B cell (primary cell): Measurements from ENCODE around the gene POGLUT2. TPM values are rescaled to one million over a fixed set of nuclear protein-coding genes. Genes with fewer than 3 reads are reported as not detected.

ENCODE experiments used
- ATAC-seq: fragments of 200-7000 bp; cut with Tn5 transposase; one replicate; pipeline ENCODE4 v1.10.0; 2021; ENCODE audit warnings: low read depth, mild to moderate bottlenecking, moderate number of reproducible peaks, moderate library complexity
- CTCF ChIA-PET: fragments of 350-600 bp; sonication (Branson Sonifier 250); formaldehyde crosslinking; loops from one replicate; lab custom pipeline; 2021; ENCODE audit warnings: antibody characterized with exemption, inconsistent platforms; lab: Charles Lee
- POLR2A ChIA-PET: fragments of 350-600 bp; sonication (Branson Sonifier 250); formaldehyde crosslinking; loops from one replicate; lab custom pipeline; 2021; ENCODE audit warnings: antibody characterized with exemption; lab: Charles Lee
- DNase-seq: peaks from one replicate; pipeline ENCODE4 v3.0.0; 2013
- H2AFZ ChIP-seq: 2 replicates; pipeline ENCODE4 v1.6.1; 2012; ENCODE audit warnings: mild to moderate bottlenecking, low read depth, low read length; ENCODE audit not compliant: insufficient read depth, poor library complexity, severe bottlenecking
- H3K27ac ChIP-seq, 2 donors: 1 replicate in 1 of 2; 2 replicates in 1 of 2; pipeline ENCODE4 v1.5.1; 2012 to 2013; ENCODE audit warnings: low read length in 2 of 2, mild to moderate bottlenecking in 2 of 2, moderate library complexity in 1 of 2
- H3K27me3 ChIP-seq, 4 experiments: fragments of 200-600 bp in 1 of 4; sonication (generic) in 1 of 4; replicated peaks in 1 of 4; 1 replicate in 2 of 4; 2 replicates in 2 of 4; pipeline versions ENCODE4 v1.6.1 to v1.7.0; 2013 to 2016; ENCODE audit warnings: low read length in 3 of 4, mild to moderate bottlenecking in 2 of 4, mixed read lengths in 1 of 4, moderate library complexity in 1 of 4; ENCODE audit not compliant: insufficient read depth in 4 of 4, control insufficient read depth in 3 of 4; ENCODE audit errors: control extremely low read depth in 1 of 4
- H3K36me3 ChIP-seq, 2 experiments: replicated peaks in 1 of 2; 1 replicate in 1 of 2; 2 replicates in 1 of 2; pipeline versions ENCODE4 v1.6.1 to v1.7.1; 2013; ENCODE audit warnings: low read length in 1 of 2; ENCODE audit not compliant: insufficient read depth in 2 of 2, control insufficient read depth in 1 of 2; ENCODE audit errors: control extremely low read depth in 1 of 2, extremely low read depth in 1 of 2
- H3K4me1 ChIP-seq, 2 donors: fragments of 200-600 bp in 1 of 2; sonication (generic) in 1 of 2; 1 replicate in 1 of 2; 2 replicates in 1 of 2; pipeline versions ENCODE4 v1.5.1 to v1.6.1; 2013 to 2017; ENCODE audit warnings: low read length in 2 of 2; ENCODE audit not compliant: control insufficient read depth in 2 of 2, insufficient read depth in 2 of 2
- H3K4me2 ChIP-seq: replicated peaks from 2 replicates; pipeline ENCODE3; 2012; ENCODE audit warnings: mild to moderate bottlenecking, low read depth, low read length; ENCODE audit not compliant: poor library complexity, severe bottlenecking
- H3K4me3 ChIP-seq, 5 experiments: fragments of 200-600 bp in 1 of 5; sonication (generic) in 1 of 5; 1 replicate in 3 of 5; 2 replicates in 2 of 5; pipeline versions ENCODE4 v1.5.1 to v1.7.0; 2011 to 2016; ENCODE audit warnings: low read length in 4 of 5, mild to moderate bottlenecking in 4 of 5, low read depth in 2 of 5, control low read depth in 1 of 5, moderate library complexity in 1 of 5; ENCODE audit not compliant: insufficient read depth in 1 of 5; ENCODE audit errors: control extremely low read depth in 1 of 5, extremely low read depth in 1 of 5
- H3K79me2 ChIP-seq: fragments of 200-600 bp; sonication (generic); one replicate; pipeline ENCODE4 v1.6.0; 2016; ENCODE audit warnings: low read length; ENCODE audit not compliant: control insufficient read depth, insufficient read depth
- H3K9ac ChIP-seq: fragments of 200-600 bp; sonication (generic); 2 replicates; pipeline ENCODE4 v1.6.1; 2017; ENCODE audit warnings: mild to moderate bottlenecking, low read length, moderate library complexity
- H3K9me3 ChIP-seq, 3 donors: one replicate each; pipeline versions ENCODE4 v1.6.1 to v1.7.1; 2013; ENCODE audit warnings: low read length in 2 of 3; ENCODE audit not compliant: control insufficient read depth in 2 of 3, insufficient read depth in 1 of 3; ENCODE audit errors: control extremely low read depth in 1 of 3
- H4K20me1 ChIP-seq: 2 replicates; pipeline ENCODE4 v1.6.0; 2012; ENCODE audit warnings: mild to moderate bottlenecking, low read length; ENCODE audit not compliant: insufficient read depth, control insufficient read depth, poor library complexity, severe bottlenecking
- H3K27ac Mint-ChIP-seq: one replicate; pipeline ENCODE4 v1.8.0; 2021; ENCODE audit warnings: mixed read lengths
- H3K27me3 Mint-ChIP-seq: one replicate; pipeline ENCODE4 v1.8.0; 2021; ENCODE audit warnings: mixed read lengths
- H3K4me1 Mint-ChIP-seq: one replicate; pipeline ENCODE4 v1.8.0; 2021; ENCODE audit warnings: mixed read lengths
- H3K4me3 Mint-ChIP-seq: one replicate; pipeline ENCODE4 v1.8.0; 2021; ENCODE audit warnings: mixed read lengths
- H3K9me3 Mint-ChIP-seq: one replicate; pipeline ENCODE4 v1.8.0; 2022; ENCODE audit warnings: mixed read lengths; ENCODE audit not compliant: insufficient read depth
- EZH2 ChIP-seq: IDR thresholded peaks from 2 replicates; pipeline ENCODE4 v1.6.1; 2012; ENCODE audit warnings: borderline replicate concordance, low read depth, mild to moderate bottlenecking, moderate library complexity, low read length; ENCODE audit not compliant: insufficient read depth, poor library complexity, severe bottlenecking
- WGBS: methylation state at CpG from one replicate; pipeline ENCODE4 v1.1.5; 2013; ENCODE audit warnings: missing lambda C conversion rate; ENCODE audit not compliant: insufficient coverage; 5-methylcytosine and 5-hydroxymethylcytosine counted together
- intact Hi-C: fragments of 100-400 bp; cut with micrococcal nuclease; formaldehyde crosslinking; loops from one replicate; pipeline ENCODE4 v1.10.0; 2022
- polyA plus RNA-seq: library from polyadenylated mRNA; depleted of rRNA; stranded (reverse); fragments of >200 nt; gene quantifications from 2 replicates; pipeline ENCODE4 v1.2.3, GENCODE V29; 2012
- total RNA-seq, 2 donors: library from RNA; stranded (reverse); fragments of 120-200 nt in 1 of 2; gene quantifications; 1 replicate in 1 of 2; 2 replicates in 1 of 2; pipeline versions ENCODE4 v1.2.3 to v1.2.4, GENCODE V29; 2013 to 2022
- TF ChIP-seq, protein P1 (sequence below): fragments of 200-600 bp; IDR thresholded peaks from one replicate; pipeline ENCODE4 v1.8.0; 2022; ENCODE audit warnings: antibody characterized with exemption, mild to moderate bottlenecking

The POGLUT2 gene
- total and polyA plus RNA-seq, 2 donors (not counting 1 experiment from before 2014, with no cell fraction given), result 0.12 TPM; not detected in 1

DNA sequence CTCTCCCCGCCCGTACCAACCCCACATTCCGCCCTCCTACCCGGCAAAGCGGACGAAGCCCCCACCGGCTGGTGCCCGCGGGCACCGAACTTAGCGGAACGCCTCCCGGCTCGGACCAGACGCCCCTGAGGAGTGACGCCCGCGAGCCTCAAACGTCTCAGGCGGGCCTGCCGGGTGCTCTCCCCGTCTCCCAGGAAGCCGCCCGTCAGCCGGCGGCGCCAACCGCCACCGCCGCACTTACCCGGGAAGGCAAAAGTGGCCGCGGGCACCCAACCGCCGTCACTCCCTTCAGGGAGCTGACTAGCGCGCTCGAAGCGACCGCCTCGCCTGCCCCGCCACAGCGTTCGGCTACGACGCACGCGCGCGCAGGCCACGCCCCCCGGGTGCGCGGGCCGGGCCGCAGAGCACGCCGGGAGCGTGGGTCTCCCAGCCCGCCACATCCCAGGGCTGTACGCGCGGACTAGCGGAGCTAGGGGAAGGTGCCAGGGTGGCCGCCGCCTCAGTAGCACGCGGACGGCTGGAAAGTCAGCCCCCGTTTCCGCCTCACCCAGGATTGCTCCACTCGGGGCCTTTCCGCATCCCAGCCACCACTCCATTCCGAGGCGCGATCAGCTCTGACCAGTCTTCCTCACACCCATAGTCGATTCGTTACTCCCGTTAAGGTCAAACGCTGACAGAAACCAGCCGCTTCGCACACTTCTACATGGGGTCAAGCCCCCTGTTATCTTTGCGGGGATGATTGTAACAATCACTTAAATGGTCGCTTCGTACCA lies 25.1 kb downstream of the POGLUT2 start, which contains the start of gene TEX30:
TEX30 (minus strand) TSS at position 346 of the 773 bp plus-strand sequence. CDS start 3,760 bp downstream, outside the sequence.
- Histone ChIP-seq H3K4me2 (peak within 1 kb of the TSS; percentile 96), H3K4me1 (peaks cover 7 to 16% of the 10 kb centered on the region in 2 donors), H2AFZ (peak within 1 kb of the TSS; percentile 99), H3K9ac (peak within 1 kb of the TSS; percentile 87), H3K9me3 (peaks cover 0 to 7% (median 0%) of the 10 kb centered on the region in 3 donors), H3K27ac (peak within 1 kb of the TSS; percentile 71 to 85), H4K20me1 (no peaks in the 10 kb centered on the region), H3K4me3 (peak within 1 kb of the TSS; percentile 61 to 96 (median 87)), H3K36me3 (no peaks in the 10 kb centered on the region), H3K79me2 (peaks cover 4% of the 10 kb centered on the region), H3K27me3 (no peaks in the 10 kb centered on the region)
- peak; percentile 92 for DNase-seq
- 3% methylated on average over 85 of the region's 85 CpGs for WGBS
- ChIA-PET CTCF (interaction anchor here (0.6 to 2.2 kb wide), 6 partner anchors 27 to 189 kb away, joined by 3 to 12 read pairs (median 4); partner anchors contain the start of gene ERCC5), POLR2A (interaction anchor here (0.7 to 1.9 kb wide), 4 partner anchors 27 to 177 kb away, joined by 5 to 16 read pairs (median 8); partner anchors contain the start of genes ERCC5 and TPP2)
- TF ChIP-seq, protein P1, sequence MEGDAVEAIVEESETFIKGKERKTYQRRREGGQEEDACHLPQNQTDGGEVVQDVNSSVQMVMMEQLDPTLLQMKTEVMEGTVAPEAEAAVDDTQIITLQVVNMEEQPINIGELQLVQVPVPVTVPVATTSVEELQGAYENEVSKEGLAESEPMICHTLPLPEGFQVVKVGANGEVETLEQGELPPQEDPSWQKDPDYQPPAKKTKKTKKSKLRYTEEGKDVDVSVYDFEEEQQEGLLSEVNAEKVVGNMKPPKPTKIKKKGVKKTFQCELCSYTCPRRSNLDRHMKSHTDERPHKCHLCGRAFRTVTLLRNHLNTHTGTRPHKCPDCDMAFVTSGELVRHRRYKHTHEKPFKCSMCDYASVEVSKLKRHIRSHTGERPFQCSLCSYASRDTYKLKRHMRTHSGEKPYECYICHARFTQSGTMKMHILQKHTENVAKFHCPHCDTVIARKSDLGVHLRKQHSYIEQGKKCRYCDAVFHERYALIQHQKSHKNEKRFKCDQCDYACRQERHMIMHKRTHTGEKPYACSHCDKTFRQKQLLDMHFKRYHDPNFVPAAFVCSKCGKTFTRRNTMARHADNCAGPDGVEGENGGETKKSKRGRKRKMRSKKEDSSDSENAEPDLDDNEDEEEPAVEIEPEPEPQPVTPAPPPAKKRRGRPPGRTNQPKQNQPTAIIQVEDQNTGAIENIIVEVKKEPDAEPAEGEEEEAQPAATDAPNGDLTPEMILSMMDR, result no peak
- TF ChIP-seq EZH2, result no peak
- peak; percentile 95 for ATAC-seq
- H3K4me1 Mint-ChIP-seq, result peaks cover 13% of the 10 kb centered on the region
- H3K9me3 Mint-ChIP-seq, result no peaks in the 10 kb centered on the region
- peak within 1 kb of the TSS; percentile 95 for H3K27ac Mint-ChIP-seq
- no peaks in the 10 kb centered on the region for H3K27me3 Mint-ChIP-seq
- H3K4me3 Mint-ChIP-seq, result peak within 1 kb of the TSS; percentile 93
- intact Hi-C loops, result loop anchor here (1.0 to 10.0 kb wide), 5 partner anchors 27 to 379 kb away; partner anchors contain the start of gene TPP2
